C4-2B (cell line): ENCODE data around the gene COL4A4.

Experiments used
- CTCF ChIP-seq: fragments of 450-650 bp; conservative IDR thresholded peaks from 2 replicates; pipeline ENCODE4 v1.5.1; 2017; ENCODE audit warnings: mild to moderate bottlenecking
- ZFX ChIP-seq: fragments of 450-650 bp; IDR thresholded peaks from 2 replicates; pipeline ENCODE4 v1.6.1; 2017

- TF ChIP-seq CTCF (no peak), ZFX (no peak)
Measured at GRCh38 chr2:227179988-227180685, 16.1 kb upstream of the COL4A4 start.
